HepG2 (cell line): ENCODE measurements around the gene MRM2. TPM values are rescaled to one million over a fixed set of nuclear protein-coding genes. Genes with fewer than 3 reads are reported as not detected.

ENCODE experiments used
- CBX2 ChIP-seq, 2 experiments: fragments of 200-600 bp in 1 of 2; sonication (generic); formaldehyde crosslinking in 1 of 2; IDR thresholded peaks; 2 replicates each; pipeline versions ENCODE4 v1.7.0 to v1.8.1; 2018 to 2022; ENCODE audit warnings: low read depth in 2 of 2, low read length in 1 of 2, mild to moderate bottlenecking in 1 of 2, missing genetic modification reagents in 1 of 2
- DPF2 ChIP-seq: sonication (generic); formaldehyde crosslinking; IDR thresholded peaks from 2 replicates; pipeline ENCODE4 v1.4.0; 2020; ENCODE audit warnings: mild to moderate bottlenecking, low read depth, missing genetic modification reagents, borderline replicate concordance
- FLYWCH1 ChIP-seq: sonication (generic); formaldehyde crosslinking; IDR thresholded peaks from 2 replicates; pipeline ENCODE4 v1.8.1; 2023; ENCODE audit warnings: mild to moderate bottlenecking, missing genetic modification reagents
- FOXK1 ChIP-seq: sonication (generic); formaldehyde crosslinking; IDR thresholded peaks from 2 replicates; pipeline ENCODE4 v1.4.0; 2020; ENCODE audit warnings: low read depth, missing genetic modification reagents, borderline replicate concordance
- GTF2F1 ChIP-seq: fragments of 150-350 bp; IDR thresholded peaks from 2 replicates; pipeline ENCODE4 v1.6.1; 2014; ENCODE audit warnings: low read length
- HDAC1 ChIP-seq: sonication (generic); formaldehyde crosslinking; IDR thresholded peaks from 2 replicates; pipeline ENCODE4 v1.5.1; 2020; ENCODE audit warnings: mild to moderate bottlenecking, missing genetic modification reagents
- HNF4G ChIP-seq, 2 experiments: sonication (generic) in 1 of 2; formaldehyde crosslinking in 1 of 2; IDR thresholded peaks; 2 replicates each; pipeline versions ENCODE4 v1.4.0 to v1.6.1; 2011 to 2020; ENCODE audit warnings: borderline replicate concordance in 2 of 2, low read depth in 2 of 2, mild to moderate bottlenecking in 2 of 2, low read length in 1 of 2, missing genetic modification reagents in 1 of 2, moderate library complexity in 1 of 2
- KLF6 ChIP-seq: IDR thresholded peaks from 2 replicates; pipeline ENCODE4 v1.8.0; 2016; ENCODE audit warnings: missing biosample characterization, missing genetic modification reagents
- NCOA1 ChIP-seq: sonication (generic); formaldehyde crosslinking; IDR thresholded peaks from 2 replicates; pipeline ENCODE4 v1.9.0; 2021; ENCODE audit warnings: missing genetic modification reagents
- NCOR1 ChIP-seq: fragments of 200-600 bp; sonication (generic); IDR thresholded peaks from 2 replicates; pipeline ENCODE4 v1.7.0; 2017; ENCODE audit warnings: antibody characterized with exemption, low read length, borderline replicate concordance
- RBAK ChIP-seq: sonication (generic); formaldehyde crosslinking; IDR thresholded peaks from 2 replicates; pipeline ENCODE4 v1.5.1; 2020; ENCODE audit warnings: mild to moderate bottlenecking, missing genetic modification reagents
- RFX3 ChIP-seq: IDR thresholded peaks from 2 replicates; pipeline ENCODE4 v1.6.1; 2016; ENCODE audit warnings: missing biosample characterization, missing genetic modification reagents
- SRF ChIP-seq: IDR thresholded peaks from 2 replicates; pipeline ENCODE4 v1.6.1; 2011; ENCODE audit warnings: mild to moderate bottlenecking, low read depth, low read length, moderate library complexity
- SSRP1 ChIP-seq: IDR thresholded peaks from 2 replicates; pipeline ENCODE4 v1.6.1; 2016; ENCODE audit warnings: control low read depth
- TBX2 ChIP-seq: sonication (generic); formaldehyde crosslinking; IDR thresholded peaks from 2 replicates; pipeline ENCODE4 v1.5.0; 2020; ENCODE audit warnings: missing genetic modification reagents, mild to moderate bottlenecking, borderline replicate concordance
- XRCC5 ChIP-seq: fragments of 200-400 bp; formaldehyde crosslinking; optimal IDR thresholded peaks from 2 replicates; pipeline ENCODE3; 2017; ENCODE audit warnings: mild to moderate bottlenecking, low read length
- ZNF124 ChIP-seq: sonication (generic); formaldehyde crosslinking; IDR thresholded peaks from 2 replicates; pipeline ENCODE4 v1.4.0; 2020; ENCODE audit warnings: missing genetic modification reagents
- ZNF251 ChIP-seq: sonication (generic); formaldehyde crosslinking; IDR thresholded peaks from 2 replicates; pipeline ENCODE4 v1.9.0; 2021; ENCODE audit warnings: mild to moderate bottlenecking, missing genetic modification reagents
- ZNF644 ChIP-seq: IDR thresholded peaks from 2 replicates; pipeline ENCODE4 v1.6.1; 2016; ENCODE audit warnings: low read depth
- ZNF781 ChIP-seq: sonication (generic); formaldehyde crosslinking; IDR thresholded peaks from 2 replicates; pipeline ENCODE4 v1.5.1; 2020; ENCODE audit warnings: borderline replicate concordance, mild to moderate bottlenecking, missing genetic modification reagents; ENCODE audit errors: not compliant biosample characterization
- polyA plus RNA-seq, 8 experiments: library from polyadenylated mRNA; depleted of rRNA in 3 of 8; stranded (reverse) in 7 of 8; unstranded in 1 of 8; fragments of >200 nt; fragmentation: Illumina TruSeq in 4 of 8; extraction: Trizol in 4 of 8; gene quantifications; 2 replicates each; pipeline versions ENCODE4 v1.2.1 to v1.2.3, GENCODE V29; 2011 to 2016; ENCODE audit warnings: low read depth in 4 of 8, missing spikeins in 1 of 8, mixed read lengths in 1 of 8; ENCODE audit not compliant: insufficient read depth in 1 of 8
- total RNA-seq, 5 experiments: library from RNA; depleted of rRNA; stranded (reverse); fragments of >200 nt; fragmentation: Illumina TruSeq; extraction: Trizol; gene quantifications; 2 replicates each; pipeline ENCODE4 v1.2.3, GENCODE V29; 2016; ENCODE audit warnings: low read depth in 1 of 5
- TF ChIP-seq, protein P1 (sequence below), 2 experiments: sonication (generic) in 1 of 2; formaldehyde crosslinking in 1 of 2; IDR thresholded peaks; 2 replicates each; pipeline versions ENCODE4 v1.4.0 to v1.6.1; 2016 to 2020; ENCODE audit warnings: borderline replicate concordance in 1 of 2, low read depth in 1 of 2, mild to moderate bottlenecking in 1 of 2, missing genetic modification reagents in 1 of 2
- TF ChIP-seq, protein P2 (sequence below): sonication (generic); formaldehyde crosslinking; IDR thresholded peaks from 2 replicates; pipeline ENCODE4 v1.4.0; 2020; ENCODE audit warnings: mild to moderate bottlenecking, missing genetic modification reagents
- TF ChIP-seq, protein P3 (sequence below): sonication (generic); formaldehyde crosslinking; IDR thresholded peaks from 2 replicates; pipeline ENCODE4 v1.8.1; 2023; ENCODE audit warnings: missing genetic modification reagents, mild to moderate bottlenecking, borderline replicate concordance
- TF ChIP-seq, protein P4 (sequence below): sonication (generic); formaldehyde crosslinking; IDR thresholded peaks from 2 replicates; pipeline ENCODE4 v1.5.0; 2020; ENCODE audit warnings: missing genetic modification reagents, mild to moderate bottlenecking, borderline replicate concordance

Gene MRM2
- total and polyA plus RNA-seq, 2 of the 13 experiments (the other 11 are each of a cell fraction or from before 2014, with no cell fraction given): 13.2 to 34.2 TPM

DNA sequence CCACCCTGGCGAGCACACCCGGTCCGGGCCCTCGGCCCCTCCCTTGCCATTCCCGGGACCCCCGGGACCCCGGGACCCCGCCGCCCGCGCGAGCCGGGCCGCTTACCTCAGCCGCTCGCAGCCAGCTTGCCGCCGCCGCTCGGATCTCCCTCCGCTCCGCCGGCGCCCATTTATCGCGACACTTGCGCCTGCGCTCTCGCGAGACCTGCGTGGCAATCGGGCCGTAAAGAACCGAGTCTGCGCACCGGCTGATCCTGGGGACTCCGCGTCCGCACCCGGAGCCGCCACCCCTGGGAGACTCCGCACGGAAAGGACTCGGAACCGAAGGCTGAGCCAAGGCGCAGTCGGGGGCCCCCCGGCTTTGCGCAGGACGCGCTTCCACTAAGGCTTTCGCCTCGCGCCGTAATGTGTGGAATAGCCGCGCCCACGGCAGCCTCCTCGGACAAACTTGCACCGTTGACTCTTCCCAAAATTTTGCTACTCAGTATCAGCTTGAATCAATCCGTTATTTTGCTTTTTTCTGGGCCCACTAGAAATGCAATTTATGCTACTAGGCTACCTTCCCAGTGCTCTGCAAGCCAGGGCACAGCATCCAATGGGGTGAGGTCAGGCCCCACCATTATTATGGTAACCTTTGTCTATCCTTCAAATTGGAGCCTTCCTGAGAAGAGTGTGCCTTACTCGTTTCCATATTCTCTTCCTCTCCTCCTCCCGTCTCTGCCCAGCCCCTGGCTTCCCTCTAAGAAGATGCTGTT lies 9.1 kb downstream of the MRM2 start, which contains the start of gene MAD1L1 (continued):
- TF ChIP-seq, protein P1, sequence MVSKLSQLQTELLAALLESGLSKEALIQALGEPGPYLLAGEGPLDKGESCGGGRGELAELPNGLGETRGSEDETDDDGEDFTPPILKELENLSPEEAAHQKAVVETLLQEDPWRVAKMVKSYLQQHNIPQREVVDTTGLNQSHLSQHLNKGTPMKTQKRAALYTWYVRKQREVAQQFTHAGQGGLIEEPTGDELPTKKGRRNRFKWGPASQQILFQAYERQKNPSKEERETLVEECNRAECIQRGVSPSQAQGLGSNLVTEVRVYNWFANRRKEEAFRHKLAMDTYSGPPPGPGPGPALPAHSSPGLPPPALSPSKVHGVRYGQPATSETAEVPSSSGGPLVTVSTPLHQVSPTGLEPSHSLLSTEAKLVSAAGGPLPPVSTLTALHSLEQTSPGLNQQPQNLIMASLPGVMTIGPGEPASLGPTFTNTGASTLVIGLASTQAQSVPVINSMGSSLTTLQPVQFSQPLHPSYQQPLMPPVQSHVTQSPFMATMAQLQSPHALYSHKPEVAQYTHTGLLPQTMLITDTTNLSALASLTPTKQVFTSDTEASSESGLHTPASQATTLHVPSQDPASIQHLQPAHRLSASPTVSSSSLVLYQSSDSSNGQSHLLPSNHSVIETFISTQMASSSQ (IDR thresholded peaks at IDR 0.05; ENCODE audit: low read depth): no peak
- TF ChIP-seq, protein P1 (CRISPR knock-in tag; IDR thresholded peaks at IDR 0.05; ENCODE audit: borderline replicate concordance): peak; percentile 73; the same call in 1 of the 2 replicates
- TF ChIP-seq HDAC1 (CRISPR knock-in tag): peak; percentile 77
- peak; percentile 43; the same call in 1 of the 2 replicates for TF ChIP-seq ZNF124 (CRISPR knock-in tag)
- peak; percentile 27; the same call in 1 of the 2 replicates for TF ChIP-seq FOXK1 (CRISPR knock-in tag)
- TF ChIP-seq, protein P2, sequence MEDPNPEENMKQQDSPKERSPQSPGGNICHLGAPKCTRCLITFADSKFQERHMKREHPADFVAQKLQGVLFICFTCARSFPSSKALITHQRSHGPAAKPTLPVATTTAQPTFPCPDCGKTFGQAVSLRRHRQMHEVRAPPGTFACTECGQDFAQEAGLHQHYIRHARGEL (CRISPR knock-in tag): no peak
- TF ChIP-seq ZNF251 (CRISPR knock-in tag): peak; percentile 57; the same call in 1 of the 2 replicates
- no peak for TF ChIP-seq RBAK (CRISPR knock-in tag)
- TF ChIP-seq FLYWCH1 (CRISPR knock-in tag): peak; percentile 58; the same call in 1 of the 2 replicates
- TF ChIP-seq SSRP1 (CRISPR knock-in tag): no peak
- TF ChIP-seq HNF4G (IDR thresholded peaks at IDR 0.05; ENCODE audit: borderline replicate concordance, low read depth, low read length): no peak
- TF ChIP-seq HNF4G (CRISPR knock-in tag; IDR thresholded peaks at IDR 0.05; ENCODE audit: borderline replicate concordance, low read depth): no peak
- TF ChIP-seq DPF2: no peak
- no peak for TF ChIP-seq KLF6 (CRISPR knock-in tag)
- no peak for TF ChIP-seq RFX3 (CRISPR knock-in tag)
- no peak for TF ChIP-seq NCOR1
- TF ChIP-seq TBX2 (CRISPR knock-in tag): peak; percentile 84
- 0 out of 2 replicates have a peak, but pooled peaks have one; percentile 25 for TF ChIP-seq SRF
- no peak for TF ChIP-seq CBX2 (IDR thresholded peaks at IDR 0.05; ENCODE audit: low read depth, low read length)
- no peak; the same call in 1 of the 2 replicates for TF ChIP-seq CBX2 (CRISPR knock-in tag; IDR thresholded peaks at IDR 0.05; ENCODE audit: low read depth)
- TF ChIP-seq ZNF781: no peak
- no peak for TF ChIP-seq ZNF644 (CRISPR knock-in tag)
- no peak for TF ChIP-seq NCOA1 (CRISPR knock-in tag)
- peak; percentile 87 for TF ChIP-seq XRCC5
- TF ChIP-seq, protein P3, sequence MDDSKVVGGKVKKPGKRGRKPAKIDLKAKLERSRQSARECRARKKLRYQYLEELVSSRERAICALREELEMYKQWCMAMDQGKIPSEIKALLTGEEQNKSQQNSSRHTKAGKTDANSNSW (CRISPR knock-in tag): no peak
- no peak for TF ChIP-seq GTF2F1
- TF ChIP-seq, protein P4, sequence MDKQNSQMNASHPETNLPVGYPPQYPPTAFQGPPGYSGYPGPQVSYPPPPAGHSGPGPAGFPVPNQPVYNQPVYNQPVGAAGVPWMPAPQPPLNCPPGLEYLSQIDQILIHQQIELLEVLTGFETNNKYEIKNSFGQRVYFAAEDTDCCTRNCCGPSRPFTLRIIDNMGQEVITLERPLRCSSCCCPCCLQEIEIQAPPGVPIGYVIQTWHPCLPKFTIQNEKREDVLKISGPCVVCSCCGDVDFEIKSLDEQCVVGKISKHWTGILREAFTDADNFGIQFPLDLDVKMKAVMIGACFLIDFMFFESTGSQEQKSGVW (CRISPR knock-in tag): no peak
